WTC11 (cell line): ENCODE measurements around the gene GIPR. TPM values are rescaled to one million over a fixed set of nuclear protein-coding genes. Genes with fewer than 3 reads are reported as not detected.

Experiments used
- ATAC-seq: fragments of 200-7000 bp; cut with Tn5 transposase; 2 replicates; pipeline ENCODE4 v1.10.0; 2021; ENCODE audit warnings: mild to moderate bottlenecking, moderate library complexity
- CTCF ChIA-PET: fragments of 300-600 bp; sonication (Branson Sonifier 250); formaldehyde crosslinking; loops from one replicate; lab custom pipeline; 2021; ENCODE audit warnings: antibody characterized with exemption; lab: Charles Lee
- POLR2A ChIA-PET: fragments of 350-600 bp; sonication (Branson Sonifier 250); formaldehyde crosslinking; loops from one replicate; lab custom pipeline; 2021; ENCODE audit warnings: antibody characterized with exemption; lab: Charles Lee
- DNase-seq: peaks from one replicate; pipeline ENCODE4 v3.0.0; 2021; ENCODE audit warnings: low spot score
- H3K27ac Mint-ChIP-seq: 2 replicates; pipeline ENCODE4 v1.8.0; 2021; ENCODE audit warnings: mixed read lengths
- H3K27me3 Mint-ChIP-seq: 2 replicates; pipeline ENCODE4 v1.8.0; 2021; ENCODE audit warnings: low read depth, mild to moderate bottlenecking, moderate library complexity, mixed read lengths
- H3K36me3 Mint-ChIP-seq: 2 replicates; pipeline ENCODE4 v1.8.0; 2021; ENCODE audit warnings: mixed read lengths
- H3K4me1 Mint-ChIP-seq: 2 replicates; pipeline ENCODE4 v1.8.0; 2022; ENCODE audit warnings: mixed read lengths
- H3K4me3 Mint-ChIP-seq: 2 replicates; pipeline ENCODE4 v1.8.0; 2021; ENCODE audit warnings: mild to moderate bottlenecking, moderate library complexity, mixed read lengths
- H3K9me3 Mint-ChIP-seq: 2 replicates; pipeline ENCODE4 v1.8.0; 2021; ENCODE audit warnings: mixed read lengths
- ETV6 ChIP-seq: sonication (generic); formaldehyde crosslinking; IDR thresholded peaks from 2 replicates; pipeline ENCODE4 v1.8.1; 2022; ENCODE audit warnings: mild to moderate bottlenecking, missing genetic modification reagents
- FOXJ3 ChIP-seq: sonication (generic); formaldehyde crosslinking; IDR thresholded peaks from 2 replicates; pipeline ENCODE4 v1.9.0; 2021; ENCODE audit warnings: missing genetic modification reagents, mild to moderate bottlenecking, borderline replicate concordance
- HMGA2 ChIP-seq: fragments of 250-450 bp; sonication (Bioruptor Pico); IDR thresholded peaks from 2 replicates; pipeline ENCODE4 v1.4.0; 2021; ENCODE audit warnings: mild to moderate bottlenecking, moderate library complexity
- RELA ChIP-seq: sonication (generic); formaldehyde crosslinking; IDR thresholded peaks from 2 replicates; pipeline ENCODE4 v1.8.1; 2022; ENCODE audit warnings: missing genetic modification reagents, mild to moderate bottlenecking, borderline replicate concordance
- ZNF138 ChIP-seq: sonication (generic); formaldehyde crosslinking; conservative IDR thresholded peaks from 2 replicates; pipeline ENCODE4 v1.8.1; 2022; ENCODE audit warnings: mild to moderate bottlenecking, moderate library complexity, missing genetic modification reagents
- ZNF263 ChIP-seq: sonication (generic); formaldehyde crosslinking; IDR thresholded peaks from 2 replicates; pipeline ENCODE4 v1.8.1; 2022; ENCODE audit warnings: low read depth, mild to moderate bottlenecking, moderate library complexity, missing genetic modification reagents
- ZNF423 ChIP-seq: fragments of 250-450 bp; sonication (Bioruptor Pico); IDR thresholded peaks from 2 replicates; pipeline ENCODE4 v2.1.2; 2022; ENCODE audit warnings: mild to moderate bottlenecking, moderate library complexity
- total RNA-seq: library from RNA; stranded (reverse); gene quantifications from 3 replicates; pipeline ENCODE4 v1.2.3, GENCODE V29; 2021
- TF ChIP-seq, protein P1 (sequence below): fragments of 250-450 bp; sonication (Bioruptor Pico); conservative IDR thresholded peaks from 2 replicates; pipeline ENCODE4 v1.9.0; 2021; ENCODE audit warnings: mild to moderate bottlenecking
- TF ChIP-seq, protein P2 (sequence below): sonication (generic); formaldehyde crosslinking; IDR thresholded peaks from 2 replicates; pipeline ENCODE4 v1.8.1; 2023; ENCODE audit warnings: mild to moderate bottlenecking, missing genetic modification reagents, moderate library complexity
- TF ChIP-seq, protein P3 (sequence below): sonication (generic); formaldehyde crosslinking; IDR thresholded peaks from 2 replicates; pipeline ENCODE4 v1.8.1; 2023; ENCODE audit warnings: mild to moderate bottlenecking, missing genetic modification reagents, borderline replicate concordance
- TF ChIP-seq, protein P4 (sequence below): sonication (generic); formaldehyde crosslinking; IDR thresholded peaks from 2 replicates; pipeline ENCODE4 v1.8.1; 2023; ENCODE audit warnings: mild to moderate bottlenecking, moderate library complexity, missing genetic modification reagents
- TF ChIP-seq, protein P5 (sequence below): fragments of 250-450 bp; sonication (Bioruptor Pico); IDR thresholded peaks from 2 replicates; pipeline ENCODE4 v1.8.0; 2021; ENCODE audit warnings: mild to moderate bottlenecking

GIPR gene
- total RNA-seq, 1 experiment from 2014 or later, result 1.8 TPM

DNA sequence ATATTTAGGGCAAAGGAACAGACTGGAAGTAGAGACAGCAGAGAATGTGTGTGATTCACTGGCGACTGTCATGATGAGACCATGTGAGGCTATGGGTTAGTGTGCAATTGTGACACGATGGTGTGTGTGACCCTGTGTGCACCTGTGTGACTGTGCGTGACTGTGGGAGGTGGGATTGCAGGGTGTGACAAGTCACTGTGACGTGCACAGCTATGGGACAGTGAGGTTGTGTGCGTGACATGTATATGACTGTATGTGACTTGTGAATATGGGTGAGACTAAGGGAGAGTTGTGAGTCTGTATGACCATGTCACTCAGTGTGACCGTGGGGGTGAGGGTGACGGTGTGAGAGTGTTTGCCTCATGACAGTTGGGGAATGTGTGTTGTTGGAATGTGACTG, 3.4 kb upstream of the GIPR start (continued):
- TF ChIP-seq, protein P1, sequence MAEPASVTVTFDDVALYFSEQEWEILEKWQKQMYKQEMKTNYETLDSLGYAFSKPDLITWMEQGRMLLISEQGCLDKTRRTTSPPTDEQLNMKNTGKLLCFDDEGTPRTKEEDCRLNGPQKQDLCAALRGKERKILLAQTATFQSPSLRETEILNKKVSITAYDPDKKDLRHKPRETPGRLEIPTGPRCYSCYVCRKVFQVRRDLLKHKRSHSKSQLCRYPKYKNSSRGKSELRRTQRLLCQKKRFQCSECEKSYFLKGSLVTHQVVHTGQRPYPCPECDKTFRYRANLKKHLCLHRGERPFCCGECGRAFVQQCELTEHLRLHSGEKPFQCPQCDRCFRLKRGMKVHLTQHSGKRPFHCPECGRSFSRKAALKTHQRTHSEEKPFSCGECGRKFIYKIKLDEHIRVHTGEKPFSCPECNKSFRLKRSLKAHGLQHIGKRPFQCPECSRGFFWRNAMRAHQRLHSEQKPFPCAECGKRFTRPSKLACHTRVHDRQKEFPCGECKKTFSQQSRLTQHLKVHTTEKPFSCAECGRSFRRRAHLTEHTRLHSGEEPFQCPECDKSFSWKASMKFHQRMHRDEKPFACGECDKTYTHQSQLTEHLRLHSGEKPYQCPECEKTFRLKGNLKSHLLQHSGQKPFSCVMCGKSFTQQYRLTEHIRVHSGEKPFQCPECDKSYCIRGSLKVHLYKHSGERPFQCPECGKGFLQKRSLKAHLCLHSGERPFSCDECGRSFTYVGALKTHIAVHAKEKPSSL (CRISPR knock-in tag), result no peak
- no peak for TF ChIP-seq ZNF263 (CRISPR knock-in tag)
- TF ChIP-seq ETV6 (CRISPR knock-in tag), result no peak
- TF ChIP-seq, protein P2, sequence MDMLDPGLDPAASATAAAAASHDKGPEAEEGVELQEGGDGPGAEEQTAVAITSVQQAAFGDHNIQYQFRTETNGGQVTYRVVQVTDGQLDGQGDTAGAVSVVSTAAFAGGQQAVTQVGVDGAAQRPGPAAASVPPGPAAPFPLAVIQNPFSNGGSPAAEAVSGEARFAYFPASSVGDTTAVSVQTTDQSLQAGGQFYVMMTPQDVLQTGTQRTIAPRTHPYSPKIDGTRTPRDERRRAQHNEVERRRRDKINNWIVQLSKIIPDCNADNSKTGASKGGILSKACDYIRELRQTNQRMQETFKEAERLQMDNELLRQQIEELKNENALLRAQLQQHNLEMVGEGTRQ (CRISPR knock-in tag), result no peak
- no peak for TF ChIP-seq ZNF423 (CRISPR knock-in tag)
- TF ChIP-seq ZNF138 (CRISPR knock-in tag), result no peak
- TF ChIP-seq, protein P3, sequence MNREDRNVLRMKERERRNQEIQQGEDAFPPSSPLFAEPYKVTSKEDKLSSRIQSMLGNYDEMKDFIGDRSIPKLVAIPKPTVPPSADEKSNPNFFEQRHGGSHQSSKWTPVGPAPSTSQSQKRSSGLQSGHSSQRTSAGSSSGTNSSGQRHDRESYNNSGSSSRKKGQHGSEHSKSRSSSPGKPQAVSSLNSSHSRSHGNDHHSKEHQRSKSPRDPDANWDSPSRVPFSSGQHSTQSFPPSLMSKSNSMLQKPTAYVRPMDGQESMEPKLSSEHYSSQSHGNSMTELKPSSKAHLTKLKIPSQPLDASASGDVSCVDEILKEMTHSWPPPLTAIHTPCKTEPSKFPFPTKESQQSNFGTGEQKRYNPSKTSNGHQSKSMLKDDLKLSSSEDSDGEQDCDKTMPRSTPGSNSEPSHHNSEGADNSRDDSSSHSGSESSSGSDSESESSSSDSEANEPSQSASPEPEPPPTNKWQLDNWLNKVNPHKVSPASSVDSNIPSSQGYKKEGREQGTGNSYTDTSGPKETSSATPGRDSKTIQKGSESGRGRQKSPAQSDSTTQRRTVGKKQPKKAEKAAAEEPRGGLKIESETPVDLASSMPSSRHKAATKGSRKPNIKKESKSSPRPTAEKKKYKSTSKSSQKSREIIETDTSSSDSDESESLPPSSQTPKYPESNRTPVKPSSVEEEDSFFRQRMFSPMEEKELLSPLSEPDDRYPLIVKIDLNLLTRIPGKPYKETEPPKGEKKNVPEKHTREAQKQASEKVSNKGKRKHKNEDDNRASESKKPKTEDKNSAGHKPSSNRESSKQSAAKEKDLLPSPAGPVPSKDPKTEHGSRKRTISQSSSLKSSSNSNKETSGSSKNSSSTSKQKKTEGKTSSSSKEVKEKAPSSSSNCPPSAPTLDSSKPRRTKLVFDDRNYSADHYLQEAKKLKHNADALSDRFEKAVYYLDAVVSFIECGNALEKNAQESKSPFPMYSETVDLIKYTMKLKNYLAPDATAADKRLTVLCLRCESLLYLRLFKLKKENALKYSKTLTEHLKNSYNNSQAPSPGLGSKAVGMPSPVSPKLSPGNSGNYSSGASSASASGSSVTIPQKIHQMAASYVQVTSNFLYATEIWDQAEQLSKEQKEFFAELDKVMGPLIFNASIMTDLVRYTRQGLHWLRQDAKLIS (CRISPR knock-in tag), result no peak
- TF ChIP-seq, protein P4, sequence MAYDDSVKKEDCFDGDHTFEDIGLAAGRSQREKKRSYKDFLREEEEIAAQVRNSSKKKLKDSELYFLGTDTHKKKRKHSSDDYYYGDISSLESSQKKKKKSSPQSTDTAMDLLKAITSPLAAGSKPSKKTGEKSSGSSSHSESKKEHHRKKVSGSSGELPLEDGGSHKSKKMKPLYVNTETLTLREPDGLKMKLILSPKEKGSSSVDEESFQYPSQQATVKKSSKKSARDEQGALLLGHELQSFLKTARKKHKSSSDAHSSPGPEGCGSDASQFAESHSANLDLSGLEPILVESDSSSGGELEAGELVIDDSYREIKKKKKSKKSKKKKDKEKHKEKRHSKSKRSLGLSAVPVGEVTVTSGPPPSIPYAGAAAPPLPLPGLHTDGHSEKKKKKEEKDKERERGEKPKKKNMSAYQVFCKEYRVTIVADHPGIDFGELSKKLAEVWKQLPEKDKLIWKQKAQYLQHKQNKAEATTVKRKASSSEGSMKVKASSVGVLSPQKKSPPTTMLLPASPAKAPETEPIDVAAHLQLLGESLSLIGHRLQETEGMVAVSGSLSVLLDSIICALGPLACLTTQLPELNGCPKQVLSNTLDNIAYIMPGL (CRISPR knock-in tag), result no peak
- TF ChIP-seq, all 79 proteins: peak for 0

DNA sequence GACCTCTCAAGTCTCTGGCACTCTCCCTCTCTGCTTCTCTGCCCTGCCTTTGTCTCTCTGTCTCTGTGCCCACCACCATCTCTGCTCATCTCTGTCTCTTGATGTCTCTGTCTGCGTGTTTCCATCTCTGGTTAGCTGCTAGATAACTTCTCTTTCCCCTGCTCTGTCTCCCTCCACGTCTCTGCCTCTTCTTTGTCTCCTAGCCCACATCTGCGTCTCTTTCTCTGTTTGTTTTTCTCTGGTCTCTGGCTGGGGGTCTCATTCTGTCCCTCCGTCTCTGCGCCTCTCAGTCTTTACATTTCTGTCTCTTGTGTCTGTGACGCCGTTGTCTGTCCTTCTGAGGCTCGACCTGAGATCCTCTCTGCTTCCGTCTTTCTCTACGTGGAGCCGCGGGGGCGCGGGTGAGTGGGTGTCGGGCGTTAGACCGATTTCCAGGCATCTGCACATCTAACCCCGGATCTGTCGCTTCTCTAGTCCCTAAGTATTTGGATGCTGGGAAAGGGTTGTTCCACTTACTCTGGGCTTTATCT, 386 bp downstream of the GIPR start:
- Mint-ChIP-seq H3K27me3 (peaks cover 56% of the 10 kb centered on the region), H3K9me3 (no peaks in the 10 kb centered on the region), H3K4me3 (peak overlapping the region; percentile 73), H3K4me1 (peaks cover 23% of the 10 kb centered on the region)
- no peak for ATAC-seq
- DNase-seq, result no peak
- TF ChIP-seq, protein P5, sequence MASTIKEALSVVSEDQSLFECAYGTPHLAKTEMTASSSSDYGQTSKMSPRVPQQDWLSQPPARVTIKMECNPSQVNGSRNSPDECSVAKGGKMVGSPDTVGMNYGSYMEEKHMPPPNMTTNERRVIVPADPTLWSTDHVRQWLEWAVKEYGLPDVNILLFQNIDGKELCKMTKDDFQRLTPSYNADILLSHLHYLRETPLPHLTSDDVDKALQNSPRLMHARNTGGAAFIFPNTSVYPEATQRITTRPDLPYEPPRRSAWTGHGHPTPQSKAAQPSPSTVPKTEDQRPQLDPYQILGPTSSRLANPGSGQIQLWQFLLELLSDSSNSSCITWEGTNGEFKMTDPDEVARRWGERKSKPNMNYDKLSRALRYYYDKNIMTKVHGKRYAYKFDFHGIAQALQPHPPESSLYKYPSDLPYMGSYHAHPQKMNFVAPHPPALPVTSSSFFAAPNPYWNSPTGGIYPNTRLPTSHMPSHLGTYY (CRISPR knock-in tag), result no peak
- no peak for TF ChIP-seq RELA (CRISPR knock-in tag)
- no peak for TF ChIP-seq HMGA2 (CRISPR knock-in tag)
- TF ChIP-seq FOXJ3, result no peak
- TF ChIP-seq, all 79 proteins: peak for 0
- POLR2A ChIA-PET, result interaction anchor here (0.8 to 1.5 kb wide), 4 partner anchors 9 to 100 kb away, joined by 3 to 9 read pairs (median 4); partner anchors contain the start of gene QPCTL
- Mint-ChIP-seq H3K27ac (no peak overlapping the region), H3K36me3 (no peaks in the 10 kb centered on the region)
- CTCF ChIA-PET, result interaction anchor here (0.5 to 4.8 kb wide), 16 partner anchors 9 to 763 kb away, joined by 3 to 68 read pairs (median 6); partner anchors contain the start of genes QPCTL and SYMPK
